Trophoblast cell (in vitro differentiated cells and primary cell): ENCODE data around the gene DSG1.

Source experiments
- DNase-seq, 2 donors: peaks; one replicate each; pipeline ENCODE4 v3.0.0-alpha.2; 2016
- H2AFZ ChIP-seq: 2 replicates; pipeline ENCODE4 v1.6.1; 2013; ENCODE audit warnings: low read length, moderate library complexity, mild to moderate bottlenecking; ENCODE audit not compliant: insufficient read depth, poor library complexity
- H2AK5ac ChIP-seq: 2 replicates; pipeline ENCODE4 v1.6.1; 2013; ENCODE audit warnings: mild to moderate bottlenecking, low read length
- H2BK120ac ChIP-seq: 2 replicates; pipeline ENCODE4 v1.6.1; 2013; ENCODE audit warnings: low read length, mild to moderate bottlenecking, moderate library complexity; ENCODE audit not compliant: insufficient read depth, poor library complexity
- H2BK12ac ChIP-seq: 2 replicates; pipeline ENCODE4 v1.6.1; 2013; ENCODE audit warnings: mild to moderate bottlenecking, low read length, moderate library complexity
- H2BK5ac ChIP-seq: 2 replicates; pipeline ENCODE4 v1.6.1; 2013; ENCODE audit warnings: low read length, low read depth, moderate library complexity, mild to moderate bottlenecking; ENCODE audit not compliant: poor library complexity
- H3K14ac ChIP-seq: 2 replicates; pipeline ENCODE4 v1.6.1; 2013; ENCODE audit warnings: mild to moderate bottlenecking, low read length
- H3K18ac ChIP-seq: 2 replicates; pipeline ENCODE4 v1.6.1; 2013; ENCODE audit warnings: mild to moderate bottlenecking, low read length
- H3K23ac ChIP-seq: 2 replicates; pipeline ENCODE4 v1.6.1; 2013; ENCODE audit warnings: low read length
- H3K27ac ChIP-seq: 2 replicates; pipeline ENCODE4 v1.5.1; 2013; ENCODE audit warnings: low read depth, mild to moderate bottlenecking, inconsistent platforms, low read length, moderate library complexity
- H3K27me3 ChIP-seq: 2 replicates; pipeline ENCODE4 v1.6.1; 2013; ENCODE audit warnings: inconsistent platforms, mild to moderate bottlenecking, low read length, moderate library complexity; ENCODE audit not compliant: insufficient read depth
- H3K36me3 ChIP-seq, 2 experiments: 1 replicate in 1 of 2; 2 replicates in 1 of 2; pipeline ENCODE4 v1.6.1; 2013; ENCODE audit warnings: low read length in 2 of 2, mild to moderate bottlenecking in 2 of 2, moderate library complexity in 1 of 2; ENCODE audit not compliant: insufficient read depth in 2 of 2, control insufficient read depth in 1 of 2
- H3K4ac ChIP-seq: 2 replicates; pipeline ENCODE4 v1.6.1; 2013; ENCODE audit warnings: low read depth, mild to moderate bottlenecking, low read length, moderate library complexity
- H3K4me1 ChIP-seq, 2 experiments: 1 replicate in 1 of 2; 2 replicates in 1 of 2; pipeline ENCODE4 v1.6.1; 2013; ENCODE audit warnings: low read length in 2 of 2, mild to moderate bottlenecking in 2 of 2, moderate library complexity in 1 of 2; ENCODE audit not compliant: insufficient read depth in 2 of 2, control insufficient read depth in 1 of 2
- H3K4me2 ChIP-seq: 2 replicates; pipeline ENCODE4 v1.6.1; 2013; ENCODE audit warnings: inconsistent platforms, mild to moderate bottlenecking, low read length, moderate library complexity
- H3K4me3 ChIP-seq: 2 replicates; pipeline ENCODE4 v1.5.1; 2013; ENCODE audit warnings: mild to moderate bottlenecking, low read depth, low read length, inconsistent platforms
- H3K79me1 ChIP-seq: one replicate; pipeline ENCODE4 v1.6.1; 2013; ENCODE audit warnings: low read length
- H3K79me2 ChIP-seq: 2 replicates; pipeline ENCODE4 v1.6.1; 2013; ENCODE audit warnings: low read length, mild to moderate bottlenecking; ENCODE audit not compliant: control insufficient read depth, insufficient read depth, poor library complexity
- H3K9ac ChIP-seq: 2 replicates; pipeline ENCODE4 v1.6.1; 2013; ENCODE audit warnings: mild to moderate bottlenecking, low read length
- H3K9me3 ChIP-seq: 2 replicates; pipeline ENCODE4 v1.6.1; 2013; ENCODE audit warnings: low read depth, mild to moderate bottlenecking, control low read depth, inconsistent platforms, low read length; ENCODE audit not compliant: insufficient read depth
- H4K12ac ChIP-seq: 2 replicates; pipeline ENCODE4 v1.6.1; 2013; ENCODE audit warnings: low read depth, mild to moderate bottlenecking, low read length, moderate library complexity
- H4K8ac ChIP-seq: 2 replicates; pipeline ENCODE4 v1.6.1; 2013; ENCODE audit warnings: low read depth, mild to moderate bottlenecking, low read length, moderate library complexity
- H4K91ac ChIP-seq: one replicate; pipeline ENCODE4 v1.6.1; 2013; ENCODE audit warnings: low read depth, mild to moderate bottlenecking, low read length, moderate library complexity
- WGBS: extraction: QIAGEN DNeasy Blood & Tissue Kit; methylation state at CpG from one replicate; pipeline ENCODE4 v1.1.7; 2013; ENCODE audit warnings: missing lambda C conversion rate; ENCODE audit not compliant: insufficient read length, insufficient coverage; ENCODE audit errors: extremely low coverage; 5-methylcytosine and 5-hydroxymethylcytosine counted together

The DSG1 gene

GRCh38 chr18:31294199-31294747, 23.7 kb upstream of the DSG1 start:
- H3K14ac ChIP-seq = no peak overlapping the region
- no CpG with 5 or more reads among the region's 5 CpGs for WGBS
- H4K12ac ChIP-seq = no peak overlapping the region
- no peak overlapping the region for H3K4ac ChIP-seq
- no peak overlapping the region for H2BK5ac ChIP-seq
- no peaks in the 10 kb centered on the region for H3K79me1 ChIP-seq
- H3K9ac ChIP-seq = no peak overlapping the region
- H3K23ac ChIP-seq = no peak overlapping the region
- H3K36me3 ChIP-seq = no peaks in the 10 kb centered on the region
- H3K9me3 ChIP-seq = no peaks in the 10 kb centered on the region
- no peaks in the 10 kb centered on the region for H3K27me3 ChIP-seq
- H4K8ac ChIP-seq = no peak overlapping the region
- no peak overlapping the region for H3K4me3 ChIP-seq
- H2AK5ac ChIP-seq = no peak overlapping the region
- no peak overlapping the region for H2AFZ ChIP-seq
- no peak overlapping the region for H2BK12ac ChIP-seq
- DNase-seq = peak; percentile 13 to 41
- no peak overlapping the region for H4K91ac ChIP-seq
- H3K4me2 ChIP-seq = no peak overlapping the region
- no peak overlapping the region for H3K18ac ChIP-seq
- H3K27ac ChIP-seq = no peak overlapping the region
- H3K4me1 ChIP-seq = no peaks in the 10 kb centered on the region
- no peak overlapping the region for H2BK120ac ChIP-seq
- no peaks in the 10 kb centered on the region for H3K79me2 ChIP-seq

- Histone ChIP-seq H3K4me3 (no peak overlapping the region), H3K79me1 (no peaks in the 10 kb centered on the region), H3K9ac (no peak overlapping the region), H3K23ac (no peak overlapping the region), H3K18ac (no peak overlapping the region), H2BK12ac (no peak overlapping the region), H3K27me3 (no peaks in the 10 kb centered on the region), H2BK120ac (no peak overlapping the region), H4K8ac (no peak overlapping the region), H2AFZ (no peak overlapping the region), H3K79me2 (no peaks in the 10 kb centered on the region), H2BK5ac (no peak overlapping the region), H3K14ac (no peak overlapping the region), H3K36me3 (no peaks in the 10 kb centered on the region), H4K12ac (no peak overlapping the region), H3K9me3 (no peaks in the 10 kb centered on the region), H4K91ac (no peak overlapping the region), H2AK5ac (no peak overlapping the region), H3K4me2 (no peak overlapping the region), H3K4ac (no peak overlapping the region), H3K4me1 (peaks cover 4% of the 10 kb centered on the region in 2 experiments), H3K27ac (no peak overlapping the region)
- WGBS = no CpG with 5 or more reads among the region's 2 CpGs
- DNase-seq = peak; percentile 61 to 90
These were observed 20.7 kb upstream of the DSG1 start for GRCh38 chr18:31297248-31297647.

- Histone ChIP-seq H3K4me1 (peaks cover 4 to 6% of the 10 kb centered on the region in 2 experiments), H4K91ac (no peak overlapping the region), H3K9ac (no peak overlapping the region), H2AK5ac (no peak overlapping the region), H3K23ac (no peak overlapping the region), H2BK120ac (no peak overlapping the region), H3K18ac (no peak overlapping the region), H3K79me2 (no peaks in the 10 kb centered on the region), H3K4ac (no peak overlapping the region), H4K12ac (no peak overlapping the region), H3K36me3 (no peaks in the 10 kb centered on the region), H3K27me3 (no peaks in the 10 kb centered on the region), H3K14ac (no peak overlapping the region), H3K79me1 (no peaks in the 10 kb centered on the region), H3K4me2 (no peak overlapping the region), H4K8ac (no peak overlapping the region), H2BK12ac (no peak overlapping the region), H2BK5ac (no peak overlapping the region), H3K4me3 (no peak overlapping the region), H3K9me3 (no peaks in the 10 kb centered on the region), H3K27ac (no peak overlapping the region), H2AFZ (no peak overlapping the region)
- WGBS = no CpG with 5 or more reads among the region's 3 CpGs
- DNase-seq = peak; percentile 95 to 97
These were observed 16.7 kb upstream of the DSG1 start for GRCh38 chr18:31301201-31301655.

GRCh38 chr18:31302991-31303390, 15.0 kb upstream of the DSG1 start:
- H3K4ac ChIP-seq = no peak overlapping the region
- no peaks in the 10 kb centered on the region for H3K9me3 ChIP-seq
- H3K18ac ChIP-seq = no peak overlapping the region
- H3K27ac ChIP-seq = no peak overlapping the region
- peaks cover 4 to 6% of the 10 kb centered on the region in 2 experiments for H3K4me1 ChIP-seq
- H2AFZ ChIP-seq = no peak overlapping the region
- no peak overlapping the region for H3K4me2 ChIP-seq
- H2BK5ac ChIP-seq = no peak overlapping the region
- H2BK12ac ChIP-seq = no peak overlapping the region
- no peak overlapping the region for H3K4me3 ChIP-seq
- no peak overlapping the region for H3K9ac ChIP-seq
- no peak overlapping the region for H4K12ac ChIP-seq
- no peaks in the 10 kb centered on the region for H3K79me1 ChIP-seq
- no peak overlapping the region for H3K14ac ChIP-seq
- no peaks in the 10 kb centered on the region for H3K36me3 ChIP-seq
- no peak overlapping the region for H4K8ac ChIP-seq
- peak; percentile 67 to 95 for DNase-seq
- H2BK120ac ChIP-seq = no peak overlapping the region
- H2AK5ac ChIP-seq = no peak overlapping the region
- H4K91ac ChIP-seq = no peak overlapping the region
- no peak overlapping the region for H3K23ac ChIP-seq
- no peaks in the 10 kb centered on the region for H3K27me3 ChIP-seq
- H3K79me2 ChIP-seq = no peaks in the 10 kb centered on the region
